Measurements from ENCODE around the gene ANKRD13A.
"Not testable (repeated sequence)": the region's sequence is repeated elsewhere in the genome, so short reads cannot be mapped to it uniquely, and the experiment has no call there.

ANKRD13A gene

DNA sequence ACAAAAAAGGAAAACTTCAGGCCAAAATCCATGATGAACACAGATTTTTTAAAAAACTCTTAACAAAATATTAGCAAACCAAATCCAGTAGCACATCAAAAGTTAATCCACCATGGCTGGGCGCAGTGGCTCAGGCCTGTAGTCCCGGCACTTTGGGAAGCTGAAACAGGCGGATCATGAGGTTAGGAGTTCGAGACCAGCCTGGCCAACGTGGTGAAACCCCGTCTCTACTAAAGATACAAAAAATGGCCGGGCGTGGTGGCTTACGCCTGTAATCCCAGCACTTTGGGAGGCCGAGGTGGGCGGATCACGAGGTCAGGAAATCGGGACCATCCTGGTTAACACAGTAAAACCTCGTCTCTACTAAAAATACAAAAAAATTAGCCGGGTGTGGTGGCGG, 13.0 kb upstream of the ANKRD13A start:
- not testable (repeated sequence) for DNase-seq

DNA sequence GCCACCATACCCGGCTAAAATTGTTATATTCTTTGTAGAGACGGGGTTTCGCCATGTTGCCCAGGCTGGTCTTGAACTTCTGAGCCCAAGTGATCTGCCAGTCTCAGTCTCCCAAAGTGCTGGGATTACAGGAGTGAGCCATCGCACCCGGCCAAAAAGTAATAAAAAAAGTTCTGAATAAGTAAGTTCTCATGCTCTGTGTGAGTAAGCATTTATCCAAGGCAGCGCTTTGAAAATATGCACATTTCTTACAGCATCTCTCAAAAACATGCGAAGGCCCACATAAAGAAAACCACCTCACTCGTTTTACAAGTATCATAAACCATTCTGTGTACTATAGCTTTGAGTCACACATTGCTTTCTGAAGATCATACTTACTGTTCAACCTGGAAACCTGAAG, 11.6 kb upstream of the ANKRD13A start:
- peak; percentile 48 for DNase-seq

DNA sequence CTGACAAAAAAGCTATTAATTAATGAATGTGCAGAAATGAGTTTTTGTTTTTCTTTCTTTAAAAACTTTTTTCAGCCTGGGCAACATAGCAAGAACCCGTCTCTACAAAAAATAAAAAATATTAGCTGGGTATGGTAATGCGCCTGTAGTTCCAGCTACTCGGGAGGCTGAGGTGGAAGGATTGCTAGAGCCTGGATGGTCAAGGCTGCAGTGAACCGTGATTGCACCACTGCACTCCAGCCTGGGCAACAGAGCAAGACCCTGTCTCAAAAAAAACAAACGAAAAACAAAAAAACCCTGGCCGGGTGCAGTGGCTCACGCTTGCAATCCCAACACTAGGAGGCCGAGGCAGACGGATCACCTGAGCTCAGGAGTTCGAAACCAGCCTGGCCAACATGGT, 11.0 kb upstream of the ANKRD13A start:
- no peak for DNase-seq

DNA sequence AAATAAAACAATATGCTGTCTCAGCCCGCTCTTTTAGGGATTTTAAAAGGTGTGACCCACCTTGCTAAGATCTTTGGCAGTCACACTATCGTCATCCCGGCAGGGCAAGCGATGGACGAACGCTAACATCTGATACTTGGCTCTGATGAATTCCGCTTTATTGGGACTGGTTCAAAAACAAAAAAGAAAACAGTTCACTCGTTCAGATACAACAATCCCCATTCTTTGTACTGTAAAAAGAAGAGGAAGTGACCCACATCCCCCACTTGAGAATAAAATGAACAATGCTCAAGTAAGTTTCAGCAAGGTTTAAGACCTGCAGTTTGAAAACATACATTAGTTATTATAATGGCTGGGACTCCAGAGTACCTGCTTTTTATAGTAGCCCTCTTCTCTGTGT, 10.3 kb upstream of the ANKRD13A start:
- no peak for DNase-seq

DNA sequence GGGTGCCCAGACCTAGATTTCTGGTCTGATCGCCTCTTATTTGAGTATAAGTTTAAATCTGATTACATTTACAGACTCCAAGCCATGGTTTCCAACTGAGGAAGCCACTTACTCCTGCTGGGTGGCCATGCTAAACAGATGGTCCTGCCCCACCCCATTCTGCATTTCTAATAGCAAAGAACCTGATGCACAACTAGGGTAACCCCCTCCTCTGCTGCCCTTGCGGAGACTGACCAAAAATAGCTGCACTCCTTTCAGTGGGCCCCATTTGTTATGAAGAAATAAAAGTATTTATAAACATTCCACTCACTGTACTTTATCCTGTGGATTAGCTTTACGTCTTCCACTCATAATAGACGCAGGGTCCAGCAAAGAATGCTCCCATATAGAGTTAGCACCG, 9.8 kb upstream of the ANKRD13A start:
- DNase-seq, result no peak

DNA sequence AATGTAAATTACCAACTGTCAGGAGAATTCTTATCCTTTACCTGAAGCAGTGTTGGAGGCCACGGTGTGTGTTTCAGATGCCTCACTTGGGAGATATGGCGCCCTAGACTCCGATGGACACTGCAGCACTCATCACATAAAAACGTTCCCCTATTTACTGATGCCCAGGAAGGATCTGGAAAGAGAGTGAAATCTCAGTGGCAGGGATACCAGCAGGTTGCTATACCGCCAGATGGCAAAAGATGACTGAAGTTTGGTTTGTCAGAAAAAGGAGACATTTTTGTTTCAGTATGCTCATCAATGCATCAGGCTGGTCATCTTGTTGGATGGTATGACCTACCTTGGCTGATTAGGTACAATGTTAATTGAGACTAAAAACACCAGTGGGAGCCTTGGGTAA, 7.6 kb upstream of the ANKRD13A start:
- DNase-seq, result no peak

DNA sequence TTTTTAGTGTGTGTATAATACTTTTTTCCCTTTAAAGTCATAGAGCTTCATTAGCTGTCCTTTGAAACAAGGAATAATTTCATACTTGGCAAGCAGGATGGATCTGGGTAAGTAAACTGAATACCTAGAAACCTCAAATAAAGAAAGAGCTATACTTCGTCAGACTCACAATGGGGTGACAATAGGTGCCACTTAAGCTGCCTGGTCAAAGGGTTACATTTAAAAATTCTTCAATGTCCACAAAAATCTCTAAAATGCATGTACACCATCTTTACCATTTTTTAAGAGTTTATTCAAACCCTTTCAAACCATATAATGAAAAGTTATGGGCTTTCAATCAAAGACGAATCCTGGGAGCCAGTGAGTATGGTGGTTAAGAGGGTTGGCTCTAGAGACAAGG, 6.1 kb upstream of the ANKRD13A start:
- DNase-seq, result no peak

DNA sequence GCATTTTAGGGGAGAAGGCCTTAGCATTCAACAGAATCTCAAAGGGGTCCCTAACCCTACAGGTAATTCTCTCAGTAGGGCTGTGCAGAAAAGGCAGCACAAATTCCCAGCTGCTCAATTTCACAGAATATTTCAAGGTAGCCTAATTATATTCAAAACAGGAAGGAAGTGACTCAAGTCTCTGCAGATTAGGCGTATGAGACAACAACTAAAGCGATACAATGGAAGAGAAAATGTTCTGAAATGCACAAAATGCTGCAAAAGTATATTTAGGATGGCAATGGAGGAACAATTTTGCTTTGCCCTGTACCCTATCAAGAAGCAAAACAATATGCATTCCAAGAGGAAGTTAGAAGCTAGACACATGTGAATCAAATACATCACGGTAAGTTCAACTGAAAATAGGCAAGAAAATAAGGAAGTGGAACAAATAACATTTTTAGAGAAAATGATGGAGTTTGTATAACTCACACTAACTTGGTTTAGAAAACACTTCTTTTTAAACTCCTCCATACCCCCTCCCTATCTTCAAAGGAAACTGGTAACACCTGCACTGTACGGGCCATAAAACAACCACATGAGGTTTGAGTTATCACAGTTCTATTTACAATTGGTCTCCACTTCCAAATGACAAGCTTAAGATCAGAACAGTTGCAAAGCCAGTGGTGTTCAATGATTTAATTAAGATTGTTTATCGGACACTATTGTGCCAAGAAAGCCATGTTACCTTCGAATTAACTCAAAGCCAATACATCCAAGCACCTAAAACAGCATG, 4.6 kb upstream of the ANKRD13A start:
- no peak for DNase-seq

DNA sequence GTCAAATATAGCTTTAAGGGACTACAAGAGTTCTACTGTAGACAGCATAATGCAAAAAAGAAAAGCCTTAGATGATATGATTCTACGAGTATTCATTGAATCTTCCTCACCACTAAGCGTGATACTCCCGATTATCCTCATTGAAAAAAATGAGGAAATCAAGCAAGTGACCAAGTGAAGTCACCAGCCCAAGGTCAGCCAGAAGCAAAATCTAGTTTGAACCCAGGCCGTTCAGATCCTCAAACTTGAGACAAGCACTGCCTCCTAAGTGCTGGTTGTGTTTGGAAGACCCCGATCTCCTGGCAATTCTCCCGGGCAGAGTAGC, 3.9 kb upstream of the ANKRD13A start:
- DNase-seq, result no peak

DNA sequence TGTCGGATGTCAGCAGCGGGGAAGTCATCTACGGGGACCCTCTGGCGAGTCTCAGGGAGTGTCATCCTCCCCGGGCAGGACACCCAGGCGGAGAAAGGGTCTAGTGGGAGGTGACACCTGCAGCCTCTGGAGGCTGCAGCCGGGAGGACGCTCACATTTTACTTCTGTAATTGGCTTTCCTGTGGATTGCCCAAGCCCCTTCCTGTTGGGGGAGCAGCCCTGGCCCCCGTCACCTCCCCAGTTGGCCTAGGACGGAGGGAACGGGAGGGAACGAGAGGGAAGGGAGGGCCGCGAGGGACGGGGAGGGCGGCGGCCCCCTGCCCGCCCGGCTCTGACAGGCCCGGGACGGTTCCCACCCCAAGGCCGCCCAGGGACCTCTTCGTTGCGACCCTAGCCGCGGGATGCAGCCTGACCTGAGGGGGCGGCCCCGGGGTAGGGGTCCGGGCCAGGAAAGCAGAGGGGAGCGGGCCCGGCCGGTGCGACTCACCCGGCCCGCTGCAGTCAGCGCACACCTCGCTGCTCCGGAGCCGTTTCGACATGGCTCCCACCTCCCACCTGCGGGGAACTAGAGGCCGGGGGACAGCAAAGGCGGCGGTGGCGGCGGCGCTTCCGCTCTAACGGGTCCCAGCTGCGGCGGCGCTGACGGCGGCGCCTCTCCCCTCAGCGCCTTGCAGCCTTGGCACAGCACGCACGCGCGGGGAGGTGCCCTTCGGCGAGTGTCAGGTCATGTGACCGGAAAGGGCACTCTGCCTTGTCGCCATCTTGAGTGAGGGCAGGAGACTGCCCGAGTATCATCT, 3.3 kb upstream of the ANKRD13A start, which contains the start of gene GIT2:
GIT2 (minus strand) TSS at position 683 of the 797 bp plus-strand sequence; CDS start at position 539, 144 bp downstream.
- DNase-seq, result peak; percentile 97

DNA sequence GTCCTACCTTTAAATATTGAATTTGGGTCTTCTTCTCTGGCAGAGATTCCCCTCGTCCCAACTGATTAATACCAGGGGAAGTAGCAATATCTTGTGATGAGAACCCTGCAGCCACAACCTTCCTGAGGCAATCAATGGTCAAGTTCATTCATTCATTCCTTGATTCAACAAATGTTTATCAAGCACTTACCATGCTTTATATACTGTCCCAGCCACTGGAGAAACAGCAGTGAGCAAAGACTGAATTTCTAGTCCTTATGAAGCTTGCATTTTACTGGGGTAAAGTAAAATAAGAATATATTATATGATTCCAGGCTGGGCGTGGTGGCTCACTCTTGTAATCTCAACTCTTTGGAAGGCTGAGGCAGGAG, 2.8 kb upstream of the ANKRD13A start:
- DNase-seq, result no peak

DNA sequence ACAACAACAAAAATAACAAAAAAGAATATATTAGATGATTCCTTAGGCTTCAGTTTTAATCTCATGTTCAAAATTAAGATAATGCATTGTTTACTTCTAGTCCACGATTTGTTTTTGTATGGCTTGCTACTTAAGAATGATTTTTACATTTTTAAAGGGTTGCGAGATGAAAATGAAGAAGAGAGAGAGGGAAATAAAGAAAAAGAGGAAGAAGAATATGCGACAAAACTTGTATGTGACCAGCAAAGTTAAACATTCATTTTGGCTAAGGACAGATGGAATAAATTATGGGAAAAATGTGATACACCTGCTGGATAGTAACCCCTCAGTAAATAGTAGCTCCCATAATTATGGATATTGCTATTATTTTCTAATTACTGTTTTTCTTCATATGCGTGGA, 1.8 kb upstream of the ANKRD13A start:
- no peak for DNase-seq

DNA sequence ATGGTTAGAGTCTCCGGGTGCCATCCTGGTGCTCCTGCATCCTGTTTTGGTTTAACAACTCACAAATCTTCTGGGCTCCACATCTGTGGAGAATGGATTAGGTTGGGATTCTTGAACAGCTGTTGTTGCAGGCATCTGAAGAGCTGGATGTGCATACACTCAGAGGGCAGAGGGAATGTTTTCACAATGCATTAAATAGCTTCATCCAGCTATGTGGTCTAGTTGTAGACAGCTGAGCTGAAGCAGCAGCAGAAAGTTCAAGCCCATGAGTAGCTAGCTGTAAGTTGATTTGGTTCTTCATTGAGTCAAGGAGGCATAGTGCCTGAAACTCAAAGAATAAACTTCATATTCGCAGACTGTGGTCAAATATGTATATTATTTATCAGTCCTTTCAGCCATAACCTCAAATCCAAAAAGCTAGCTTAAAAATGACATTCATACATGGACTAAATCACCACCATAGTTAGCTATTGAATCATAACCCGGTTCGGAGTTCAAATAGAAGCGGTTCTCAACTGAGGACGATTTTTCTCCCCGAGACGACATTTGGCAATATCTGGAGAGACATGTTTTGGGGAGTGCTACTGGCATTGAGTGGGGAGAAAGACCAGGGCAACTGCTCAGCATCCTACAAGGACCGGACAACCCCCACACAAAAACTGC, 858 bp upstream of the ANKRD13A start:
- no peak for DNase-seq

DNA sequence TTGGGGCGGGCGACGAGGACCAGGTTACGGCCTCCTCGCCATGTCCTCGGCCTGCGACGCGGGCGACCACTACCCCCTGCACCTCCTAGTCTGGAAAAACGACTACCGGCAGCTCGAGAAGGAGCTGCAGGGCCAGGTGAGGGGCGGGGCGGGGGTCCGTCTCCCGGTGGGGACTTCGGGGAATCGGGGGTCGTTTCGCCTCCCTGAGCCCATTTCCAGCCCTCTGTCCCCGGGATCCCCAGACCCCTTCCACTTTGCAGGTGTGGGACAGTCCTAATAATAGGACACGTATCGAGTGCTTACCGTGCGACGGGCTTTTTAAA, 380 bp downstream of the ANKRD13A start:
- no peak for DNase-seq

DNA sequence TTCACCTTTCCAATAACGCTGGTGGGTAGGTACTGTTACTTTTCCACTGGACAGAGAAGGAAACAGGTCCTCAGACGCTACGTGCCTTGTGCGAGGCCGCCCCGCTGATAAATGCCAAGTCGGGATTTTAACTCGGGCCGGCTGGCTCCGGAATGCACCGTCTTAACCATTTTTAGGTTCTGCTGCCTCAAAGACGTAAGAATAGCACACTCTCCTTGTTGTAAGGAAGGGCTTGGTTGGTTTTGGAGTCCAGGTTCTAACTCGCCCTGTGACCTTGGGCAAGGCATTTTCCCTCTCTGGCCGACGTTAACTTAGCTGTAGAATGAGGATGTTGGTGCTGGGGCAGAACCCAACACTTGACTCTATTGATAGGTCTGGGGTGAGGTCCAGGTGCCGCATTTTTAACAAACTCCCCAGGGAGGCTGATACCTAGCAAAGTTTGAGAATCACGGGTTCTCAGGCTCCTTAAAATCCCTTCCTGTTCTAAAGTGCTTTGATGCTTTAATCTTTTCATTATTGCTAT, 814 bp downstream of the ANKRD13A start:
- no peak for DNase-seq

DNA sequence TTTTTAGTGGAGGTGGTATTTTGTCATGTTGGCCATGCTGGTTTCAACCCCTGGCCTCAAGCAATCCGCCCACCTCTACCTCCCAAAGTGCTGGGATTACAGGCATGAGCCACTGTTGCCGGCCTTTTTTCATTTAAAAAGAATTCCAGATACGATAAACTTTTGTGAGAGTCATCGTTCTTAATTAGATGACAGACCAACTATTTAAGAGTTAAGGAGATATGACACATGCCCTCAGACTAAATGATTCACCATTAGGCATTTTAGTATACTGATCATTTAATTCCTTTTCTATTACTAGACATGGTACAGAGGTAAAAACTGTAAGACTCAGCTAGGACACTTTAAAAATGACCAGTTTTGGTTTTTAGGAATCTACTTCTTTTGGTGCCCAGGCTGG, 2.4 kb downstream of the ANKRD13A start:
- DNase-seq, result no peak

DNA sequence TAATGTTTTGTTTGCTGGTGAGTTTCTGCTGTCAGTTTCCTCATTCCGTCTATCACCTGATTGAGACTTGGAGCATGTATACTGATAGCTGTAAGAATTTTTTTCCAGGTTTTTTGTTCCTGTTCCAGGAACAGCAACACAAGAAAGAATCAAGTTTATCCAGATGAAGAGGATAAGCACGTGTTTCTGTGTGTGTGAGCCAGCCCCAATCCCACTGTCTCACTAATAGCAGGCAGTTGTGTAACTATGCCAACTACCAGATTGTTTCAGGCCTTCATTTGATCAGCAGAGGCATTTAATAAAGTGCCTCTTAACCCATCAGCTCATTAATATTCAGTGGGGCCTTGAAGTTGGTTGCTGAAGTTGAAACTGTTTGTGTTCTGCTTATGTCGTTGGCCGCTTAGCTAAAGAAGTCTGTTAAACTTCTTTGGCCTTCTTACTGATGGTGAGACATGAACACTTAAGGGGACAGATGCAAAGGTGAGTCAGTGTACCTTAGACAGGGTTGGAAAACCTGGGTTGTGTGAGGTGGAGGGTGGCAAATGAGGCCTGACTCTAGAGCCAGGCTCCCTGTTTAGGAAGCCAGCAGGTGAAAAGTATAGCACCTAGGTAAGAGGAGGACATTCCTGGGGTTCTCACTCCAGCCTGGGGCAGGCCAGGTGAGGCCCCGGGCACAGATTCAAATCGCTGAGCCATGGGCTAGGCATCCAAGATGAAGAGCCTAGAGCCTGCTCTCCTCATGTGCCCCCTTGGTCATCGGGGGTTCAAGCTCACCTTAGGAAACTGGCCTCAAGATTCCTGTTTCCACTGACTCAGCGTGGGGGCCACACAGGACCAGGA, 3.7 kb downstream of the ANKRD13A start:
- DNase-seq, result no peak

DNA sequence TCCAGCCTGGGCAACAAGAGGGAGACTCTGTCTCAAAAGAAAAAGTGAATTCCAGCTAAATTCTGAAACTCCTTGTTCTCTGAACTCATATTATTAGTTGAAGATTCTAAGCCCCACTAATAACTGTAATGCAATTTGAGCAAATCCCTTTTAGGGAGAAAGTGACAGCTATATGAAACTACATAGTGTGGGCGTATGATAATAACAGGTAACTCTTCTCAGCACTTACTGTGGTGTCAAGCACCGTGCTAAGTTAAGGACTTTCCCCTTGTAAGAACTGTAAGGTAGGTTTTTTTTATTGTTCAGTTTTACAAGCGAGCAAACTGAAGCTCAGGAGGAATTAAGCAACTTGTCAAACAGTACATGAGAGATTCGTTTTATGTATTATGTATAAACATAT, 5.4 kb downstream of the ANKRD13A start:
- DNase-seq, result no peak

DNA sequence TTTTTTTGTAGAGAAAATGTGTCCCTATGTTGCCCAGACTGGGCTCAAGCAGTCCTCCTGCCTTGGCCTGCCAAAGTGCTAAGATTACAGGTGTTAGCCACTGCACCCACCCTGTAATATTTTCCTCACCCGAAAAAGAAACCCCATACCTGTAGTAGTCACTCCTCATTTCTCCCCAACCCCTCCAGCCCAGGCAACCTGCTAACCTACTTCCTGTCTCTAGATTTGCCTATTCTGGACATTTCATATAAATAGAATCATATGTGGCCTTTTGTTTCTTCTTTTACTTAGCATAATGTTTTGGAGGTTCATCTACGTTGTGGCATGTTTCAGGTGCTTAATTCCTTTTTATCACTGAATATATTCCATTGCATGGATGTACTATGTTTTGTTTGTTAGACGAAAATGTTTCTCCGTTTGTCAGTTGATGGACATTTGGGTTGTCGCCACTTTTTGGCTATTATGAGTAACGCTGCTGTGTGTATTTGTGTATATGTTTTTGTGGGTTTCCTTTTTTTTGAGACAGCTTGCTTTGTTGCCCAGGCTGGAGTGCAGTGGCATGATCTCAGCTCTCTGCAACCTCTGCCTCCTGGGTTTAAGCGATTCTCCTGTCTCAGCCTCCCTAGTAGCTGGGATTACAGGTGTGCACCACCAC, 6.2 kb downstream of the ANKRD13A start:
- peak; percentile 28 for DNase-seq

DNA sequence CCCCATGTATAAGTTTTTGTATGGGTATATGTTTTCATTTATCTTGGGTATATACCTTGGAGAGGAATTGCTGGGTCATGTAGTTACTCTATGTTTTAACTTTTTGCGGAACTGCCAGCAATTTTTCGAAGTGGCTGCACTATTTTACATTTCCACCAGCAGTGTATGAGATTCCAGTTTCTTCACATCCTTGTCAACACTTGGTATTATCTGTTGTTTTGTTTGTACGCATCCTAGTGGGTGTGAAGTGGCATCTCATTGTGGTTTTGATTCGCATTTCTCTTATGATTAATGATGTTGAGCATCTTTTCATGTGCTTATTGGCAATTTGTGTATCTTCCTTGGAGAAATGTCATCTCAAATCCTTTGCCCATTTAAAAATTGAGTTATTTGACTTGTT, 6.9 kb downstream of the ANKRD13A start:
- DNase-seq, result no peak

DNA sequence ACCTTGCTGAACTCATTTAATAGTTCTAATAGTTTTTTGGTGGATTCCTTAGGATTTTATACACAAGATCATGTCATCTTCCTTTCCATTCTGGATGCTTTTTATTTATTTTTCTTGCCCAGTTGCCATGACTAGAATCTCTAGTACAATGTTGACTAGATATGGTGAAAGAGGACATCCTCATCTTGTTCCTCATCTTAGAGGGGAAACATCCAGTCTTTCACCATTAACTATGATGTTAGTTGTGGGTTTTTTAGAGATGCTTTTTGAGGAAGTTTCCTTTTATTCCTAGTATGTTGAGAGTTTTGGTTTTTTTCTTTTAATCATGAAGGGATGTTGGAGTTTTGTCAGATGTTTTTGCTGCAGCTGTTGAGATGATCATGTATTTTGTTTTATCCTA, 8.7 kb downstream of the ANKRD13A start:
- no peak for DNase-seq

DNA sequence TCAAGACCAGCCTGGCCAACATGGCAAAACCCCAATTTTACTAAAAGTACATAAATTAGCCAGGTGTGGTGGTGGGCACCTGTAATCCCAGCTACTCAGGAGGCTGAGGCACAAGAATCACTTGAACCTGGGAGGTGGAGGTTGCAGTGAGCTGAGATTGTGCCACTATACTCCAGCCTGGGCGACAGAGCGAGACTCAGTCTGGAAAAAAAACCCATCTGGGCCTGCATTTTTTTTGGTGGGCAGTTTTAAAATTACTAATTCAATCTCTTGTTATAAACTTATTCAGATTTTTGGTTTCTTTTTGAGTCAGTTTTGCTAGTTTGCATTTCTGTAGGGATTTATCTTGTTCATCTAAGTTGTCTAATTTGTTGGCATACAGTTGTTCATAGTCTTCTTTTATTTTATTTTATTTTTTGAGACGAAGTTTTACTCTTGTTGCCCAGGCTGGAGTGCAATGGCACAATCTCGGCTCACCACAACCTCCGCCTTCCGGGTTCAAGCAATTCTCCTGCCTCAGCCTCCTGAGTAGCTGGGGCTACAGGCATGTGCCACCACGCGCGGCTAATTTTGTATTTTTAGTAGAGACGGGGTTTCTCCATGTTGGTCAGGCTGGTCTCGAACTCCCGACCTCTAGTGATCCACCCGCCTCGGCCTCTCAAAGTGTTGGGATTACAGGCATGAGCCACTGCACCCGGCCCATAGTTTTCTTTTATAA, 9.6 kb downstream of the ANKRD13A start:
- DNase-seq, result peak; percentile 45
